ENCODE data around the gene NPAS2. TPM values are rescaled to one million over a fixed set of nuclear protein-coding genes. Genes with fewer than 3 reads are reported as not detected.

NPAS2 gene
- total and polyA plus RNA-seq, 2 donors (not counting 1 experiment from before 2014, with no cell fraction given), result 3.6 to 4.9 TPM

DNA sequence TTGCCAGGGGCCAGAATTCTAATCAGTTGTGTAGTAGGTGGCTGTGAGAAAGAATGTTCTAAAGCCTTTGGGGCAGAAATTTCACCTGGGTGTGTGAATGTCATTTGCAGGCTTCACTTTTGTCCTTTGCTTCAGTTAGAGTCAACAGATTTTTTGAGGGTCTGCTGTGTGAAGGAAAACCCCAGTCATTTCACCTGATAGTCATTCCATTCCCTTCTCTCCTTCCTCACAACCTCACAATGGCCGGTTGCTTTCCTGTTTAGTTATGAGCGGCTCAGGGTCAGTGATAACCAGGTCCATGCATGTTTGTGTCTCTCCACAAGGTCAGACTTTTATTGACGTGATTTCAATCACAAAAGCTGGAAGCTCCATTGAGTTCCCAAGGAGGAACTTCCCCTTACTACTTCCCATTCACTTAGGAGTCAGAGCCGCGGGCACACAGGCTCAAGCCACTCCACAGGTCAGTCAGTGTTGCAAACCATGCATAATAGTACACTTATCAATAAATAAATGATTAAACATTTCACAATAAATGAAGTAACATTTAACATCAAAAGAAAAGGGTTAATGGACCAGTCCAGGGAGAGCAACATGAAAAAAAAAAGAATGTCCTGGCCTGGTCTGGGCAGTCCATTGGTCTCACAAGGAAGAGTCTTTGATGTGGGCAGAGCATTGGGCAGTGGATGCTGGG lies 74.3 kb downstream of the NPAS2 start:
- DNase-seq (ENCODE audit: low read depth in 2 of 2), result no peak
- Histone ChIP-seq H3K79me2 (ENCODE audit: control insufficient read depth, insufficient read depth, low read length) (no peaks in the 10 kb centered on the region), H3K27ac (ENCODE audit: insufficient read depth, low read length) (no peak overlapping the region), H3K9me3 (ENCODE audit: control insufficient read depth, insufficient read depth, low read depth, low read length) (no peaks in the 10 kb centered on the region), H3K9ac (ENCODE audit: insufficient read depth, low read length) (no peak overlapping the region), H3K4me2 (ENCODE audit: extremely low read depth, insufficient read depth, low read length) (no peak overlapping the region), H3K36me3 (ENCODE audit: control insufficient read depth, insufficient read depth, low read length) (no peaks in the 10 kb centered on the region), H4K20me1 (ENCODE audit: control insufficient read depth, extremely low read depth, insufficient read depth, low read length) (no peaks in the 10 kb centered on the region), H2AFZ (ENCODE audit: low read length) (no peak overlapping the region), H3K4me3 (replicated peaks in 1 of 4; ENCODE audit: control extremely low read depth in 1 of 4, insufficient read depth in 1 of 4, low read depth in 3 of 4, low read length in 4 of 4) (no peak overlapping the region), H3K27me3 (ENCODE audit: control insufficient read depth, insufficient read depth, low read length) (no peaks in the 10 kb centered on the region), H3K4me1 (ENCODE audit: control insufficient read depth, extremely low read depth, insufficient read depth, low read length) (peaks cover 4% of the 10 kb centered on the region)
- TF ChIP-seq, protein P1, sequence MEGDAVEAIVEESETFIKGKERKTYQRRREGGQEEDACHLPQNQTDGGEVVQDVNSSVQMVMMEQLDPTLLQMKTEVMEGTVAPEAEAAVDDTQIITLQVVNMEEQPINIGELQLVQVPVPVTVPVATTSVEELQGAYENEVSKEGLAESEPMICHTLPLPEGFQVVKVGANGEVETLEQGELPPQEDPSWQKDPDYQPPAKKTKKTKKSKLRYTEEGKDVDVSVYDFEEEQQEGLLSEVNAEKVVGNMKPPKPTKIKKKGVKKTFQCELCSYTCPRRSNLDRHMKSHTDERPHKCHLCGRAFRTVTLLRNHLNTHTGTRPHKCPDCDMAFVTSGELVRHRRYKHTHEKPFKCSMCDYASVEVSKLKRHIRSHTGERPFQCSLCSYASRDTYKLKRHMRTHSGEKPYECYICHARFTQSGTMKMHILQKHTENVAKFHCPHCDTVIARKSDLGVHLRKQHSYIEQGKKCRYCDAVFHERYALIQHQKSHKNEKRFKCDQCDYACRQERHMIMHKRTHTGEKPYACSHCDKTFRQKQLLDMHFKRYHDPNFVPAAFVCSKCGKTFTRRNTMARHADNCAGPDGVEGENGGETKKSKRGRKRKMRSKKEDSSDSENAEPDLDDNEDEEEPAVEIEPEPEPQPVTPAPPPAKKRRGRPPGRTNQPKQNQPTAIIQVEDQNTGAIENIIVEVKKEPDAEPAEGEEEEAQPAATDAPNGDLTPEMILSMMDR (conservative IDR thresholded peaks at IDR 0.05 in 1 of 2, IDR thresholded peaks at IDR 0.05 in 1 of 2; ENCODE audit: low read depth in 1 of 2, low read length in 2 of 2), result no peak
- TF ChIP-seq EZH2 (IDR thresholded peaks at IDR 0.05; ENCODE audit: low read length, missing control alignments), result no peak

DNA sequence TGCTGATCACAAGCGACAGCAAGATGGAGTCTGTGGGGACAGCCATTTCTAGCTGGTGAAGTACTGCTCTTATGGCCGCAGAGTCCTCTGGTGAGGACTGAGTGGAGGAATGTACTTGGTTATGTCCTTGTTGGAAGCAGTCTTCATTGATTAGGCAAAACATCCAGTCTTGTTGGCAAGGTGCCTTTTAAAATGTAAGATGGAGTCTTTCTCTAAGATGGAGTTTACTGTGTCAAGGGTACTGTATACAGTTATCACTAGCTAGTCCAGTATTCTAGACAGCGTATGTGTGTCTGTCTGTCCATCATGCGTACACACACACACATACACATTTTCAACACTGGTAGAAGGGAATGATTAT lies 74.8 kb downstream of the NPAS2 start:
- Histone ChIP-seq H3K9me3 (ENCODE audit: control insufficient read depth, insufficient read depth, low read depth, low read length) (no peaks in the 10 kb centered on the region), H3K4me2 (ENCODE audit: extremely low read depth, insufficient read depth, low read length) (no peak overlapping the region), H3K4me3 (replicated peaks in 1 of 4; ENCODE audit: control extremely low read depth in 1 of 4, insufficient read depth in 1 of 4, low read depth in 3 of 4, low read length in 4 of 4) (no peak overlapping the region), H3K27ac (ENCODE audit: insufficient read depth, low read length) (no peak overlapping the region), H3K4me1 (ENCODE audit: control insufficient read depth, extremely low read depth, insufficient read depth, low read length) (peaks cover 4% of the 10 kb centered on the region), H3K36me3 (ENCODE audit: control insufficient read depth, insufficient read depth, low read length) (no peaks in the 10 kb centered on the region), H3K79me2 (ENCODE audit: control insufficient read depth, insufficient read depth, low read length) (no peaks in the 10 kb centered on the region), H2AFZ (ENCODE audit: low read length) (no peak overlapping the region), H3K9ac (ENCODE audit: insufficient read depth, low read length) (no peak overlapping the region), H4K20me1 (ENCODE audit: control insufficient read depth, extremely low read depth, insufficient read depth, low read length) (no peaks in the 10 kb centered on the region), H3K27me3 (ENCODE audit: control insufficient read depth, insufficient read depth, low read length) (no peaks in the 10 kb centered on the region)
- no peak for DNase-seq (ENCODE audit: low read depth in 2 of 2)
- TF ChIP-seq, protein P1 (conservative IDR thresholded peaks at IDR 0.05 in 1 of 2, IDR thresholded peaks at IDR 0.05 in 1 of 2; ENCODE audit: low read depth in 1 of 2, low read length in 2 of 2), result no peak
- TF ChIP-seq EZH2 (IDR thresholded peaks at IDR 0.05; ENCODE audit: low read length, missing control alignments), result no peak

DNA sequence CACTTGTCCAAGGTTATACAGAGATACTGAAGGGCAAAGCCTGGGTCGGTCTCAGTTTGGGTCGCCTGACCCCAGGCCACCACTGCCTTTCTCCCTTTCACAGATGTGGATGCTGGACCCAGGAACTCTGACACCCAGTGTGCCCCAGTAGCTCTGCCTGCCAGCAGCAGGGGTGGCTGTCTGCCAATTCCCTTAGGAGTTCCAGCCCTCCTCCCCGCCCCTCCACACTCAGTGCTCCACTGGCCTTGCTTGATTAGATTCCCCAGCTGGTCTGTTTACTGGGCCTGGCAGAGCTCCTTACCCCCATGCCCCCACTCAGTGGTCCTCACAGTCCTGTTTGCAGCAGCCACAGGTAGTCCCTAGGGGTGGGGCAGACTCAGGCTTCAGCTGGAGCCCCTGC lies 75.5 kb downstream of the NPAS2 start:
- TF ChIP-seq, protein P1 (conservative IDR thresholded peaks at IDR 0.05 in 1 of 2, IDR thresholded peaks at IDR 0.05 in 1 of 2; ENCODE audit: low read depth in 1 of 2, low read length in 2 of 2), result no peak
- TF ChIP-seq EZH2 (IDR thresholded peaks at IDR 0.05; ENCODE audit: low read length, missing control alignments), result no peak
- H2AFZ ChIP-seq (ENCODE audit: low read length), result no peak overlapping the region
- H3K27me3 ChIP-seq (ENCODE audit: control insufficient read depth, insufficient read depth, low read length), result no peaks in the 10 kb centered on the region
- no peak overlapping the region for H3K4me3 ChIP-seq (replicated peaks in 1 of 4; ENCODE audit: control extremely low read depth in 1 of 4, insufficient read depth in 1 of 4, low read depth in 3 of 4, low read length in 4 of 4)
- H3K4me1 ChIP-seq (ENCODE audit: control insufficient read depth, extremely low read depth, insufficient read depth, low read length), result peaks cover 4% of the 10 kb centered on the region
- H3K9me3 ChIP-seq (ENCODE audit: control insufficient read depth, insufficient read depth, low read depth, low read length), result no peaks in the 10 kb centered on the region
- no peaks in the 10 kb centered on the region for H3K36me3 ChIP-seq (ENCODE audit: control insufficient read depth, insufficient read depth, low read length)
- no peaks in the 10 kb centered on the region for H3K79me2 ChIP-seq (ENCODE audit: control insufficient read depth, insufficient read depth, low read length)
- no peak overlapping the region for H3K27ac ChIP-seq (ENCODE audit: insufficient read depth, low read length)
- H3K4me2 ChIP-seq (ENCODE audit: extremely low read depth, insufficient read depth, low read length), result no peak overlapping the region
- no peaks in the 10 kb centered on the region for H4K20me1 ChIP-seq (ENCODE audit: control insufficient read depth, extremely low read depth, insufficient read depth, low read length)
- no peak for DNase-seq (ENCODE audit: low read depth in 2 of 2)
- no peak overlapping the region for H3K9ac ChIP-seq (ENCODE audit: insufficient read depth, low read length)
